Kidney epithelial cell (primary cell): ENCODE data around the gene ZNF22. TPM values are rescaled to one million over a fixed set of nuclear protein-coding genes. Genes with fewer than 3 reads are reported as not detected.

ENCODE experiments used
- DNase-seq: peaks from one replicate; pipeline ENCODE4 v3.0.0-alpha.2; 2010; ENCODE audit warnings: low read depth
- H3K27me3 ChIP-seq: 2 replicates; pipeline ENCODE4 v1.6.0; 2011; ENCODE audit warnings: low read length; ENCODE audit not compliant: control insufficient read depth, insufficient read depth
- H3K36me3 ChIP-seq: 2 replicates; pipeline ENCODE4 v1.5.1; 2011; ENCODE audit warnings: low read length; ENCODE audit not compliant: control insufficient read depth, insufficient read depth
- H3K4me3 ChIP-seq: 2 replicates; pipeline ENCODE4 v1.5.1; 2011; ENCODE audit warnings: low read depth, mild to moderate bottlenecking, control low read depth, low read length
- CTCF ChIP-seq: IDR thresholded peaks from 2 replicates; pipeline ENCODE4 v1.5.1; 2011; ENCODE audit warnings: mild to moderate bottlenecking, moderate library complexity, low read length, control low read depth, inconsistent platforms; ENCODE audit not compliant: insufficient read depth, poor library complexity, severe bottlenecking
- total RNA-seq: library from RNA; depleted of rRNA; stranded (reverse); fragments of >200 nt; gene quantifications from 2 replicates; pipeline ENCODE4 v1.2.3, GENCODE V29; 2015

The ZNF22 gene
- total RNA-seq, 1 donor from 2014 or later = 30.0 TPM

GRCh38 chr10:45023426-45023825 lies 22.7 kb downstream of the ZNF22 start:
- DNase-seq = no peak
- no peak for TF ChIP-seq CTCF
- Histone ChIP-seq H3K27me3 (no peaks in the 10 kb centered on the region), H3K4me3 (no peak overlapping the region), H3K36me3 (no peaks in the 10 kb centered on the region)

- TF ChIP-seq CTCF = no peak
- Histone ChIP-seq H3K4me3 (no peak overlapping the region), H3K27me3 (no peaks in the 10 kb centered on the region), H3K36me3 (no peaks in the 10 kb centered on the region)
- no peak for DNase-seq
These were observed 33.6 kb downstream of the ZNF22 start for GRCh38 chr10:45034301-45034700.

GRCh38 chr10:45035673-45036072 lies 35.0 kb downstream of the ZNF22 start:
- no peaks in the 10 kb centered on the region for H3K27me3 ChIP-seq
- DNase-seq = no peak
- H3K36me3 ChIP-seq = no peaks in the 10 kb centered on the region
- H3K4me3 ChIP-seq = no peak overlapping the region
- TF ChIP-seq CTCF = no peak

GRCh38 chr10:45040921-45041542 lies 40.3 kb downstream of the ZNF22 start:
- no peak for DNase-seq
- TF ChIP-seq CTCF = no peak
- Histone ChIP-seq H3K4me3 (no peak overlapping the region), H3K36me3 (no peaks in the 10 kb centered on the region), H3K27me3 (no peaks in the 10 kb centered on the region)

- Histone ChIP-seq H3K27me3 (no peaks in the 10 kb centered on the region), H3K36me3 (no peaks in the 10 kb centered on the region), H3K4me3 (no peak overlapping the region)
- no peak for DNase-seq
- TF ChIP-seq CTCF = no peak
These were observed 43.6 kb downstream of the ZNF22 start for GRCh38 chr10:45044290-45044689.
